Measurements from ENCODE around the gene PSME3. TPM values are rescaled to one million over a fixed set of nuclear protein-coding genes. Genes with fewer than 3 reads are reported as not detected.

Gene PSME3
- total and polyA plus RNA-seq, 2 of the 13 experiments (the other 11 are each of a cell fraction or from before 2014, with no cell fraction given): 66.3 to 135 TPM

GRCh38 chr17:42853968-42854790, 21.0 kb downstream of the PSME3 start (continued):
- TF ChIP-seq ZBTB39 (CRISPR knock-in tag; IDR thresholded peaks at IDR 0.05) (peak; percentile 21; the same call in 1 of the 2 replicates), NCOA2 (CRISPR knock-in tag; IDR thresholded peaks at IDR 0.05) (peak; percentile 30; the same call in 1 of the 2 replicates), ZNF839 (CRISPR knock-in tag; IDR thresholded peaks at IDR 0.05; ENCODE audit: borderline replicate concordance) (0 out of 2 replicates have a peak, but pooled peaks have one; percentile 61), NR2F1 (CRISPR knock-in tag; IDR thresholded peaks at IDR 0.05) (peak in 1 of 2 experiments; percentile 33; a peak in 1 of 4 replicates), RELA (CRISPR knock-in tag; IDR thresholded peaks at IDR 0.05) (0 out of 2 replicates have a peak, but pooled peaks have one; percentile 42), GPN1 (CRISPR knock-in tag; IDR thresholded peaks at IDR 0.05; ENCODE audit: borderline replicate concordance) (no peak), HMG20B (CRISPR knock-in tag; conservative IDR thresholded peaks at IDR 0.05) (0 out of 2 replicates have a peak, but pooled peaks have one; percentile 22), RXRB (CRISPR knock-in tag; IDR thresholded peaks at IDR 0.05; ENCODE audit: borderline replicate concordance) (peak; percentile 77), ZNF143 (CRISPR knock-in tag; IDR thresholded peaks at IDR 0.05) (0 out of 2 replicates have a peak, but pooled peaks have one; percentile 24), ZNF414 (CRISPR knock-in tag; IDR thresholded peaks at IDR 0.05) (peak; percentile 62; the same call in 1 of the 2 replicates), NBN (conservative IDR thresholded peaks at IDR 0.05) (no peak), GABPB1 (CRISPR knock-in tag; IDR thresholded peaks at IDR 0.05) (peak; percentile 81), ZSCAN22 (CRISPR knock-in tag; IDR thresholded peaks at IDR 0.05) (no peak), SP140L (CRISPR knock-in tag; IDR thresholded peaks at IDR 0.05; ENCODE audit: borderline replicate concordance) (no peak), HOXA7 (CRISPR knock-in tag; IDR thresholded peaks at IDR 0.05) (no peak), ZNF44 (CRISPR knock-in tag; IDR thresholded peaks at IDR 0.05) (no peak), ZFP1 (CRISPR knock-in tag; IDR thresholded peaks at IDR 0.05) (peak; percentile 64; the same call in 1 of the 2 replicates), ETV6 (CRISPR knock-in tag; conservative IDR thresholded peaks at IDR 0.05) (no peak), MTF2 (CRISPR knock-in tag; IDR thresholded peaks at IDR 0.05; ENCODE audit: borderline replicate concordance) (no peak; the same call in 1 of the 2 replicates), TOPORS (CRISPR knock-in tag; IDR thresholded peaks at IDR 0.05) (no peak), HMG20A (CRISPR knock-in tag; IDR thresholded peaks at IDR 0.05; ENCODE audit: borderline replicate concordance) (peak; percentile 34; the same call in 1 of the 2 replicates), MZF1 (CRISPR knock-in tag; IDR thresholded peaks at IDR 0.05; ENCODE audit: borderline replicate concordance) (no peak), ZNF558 (CRISPR knock-in tag; IDR thresholded peaks at IDR 0.05; ENCODE audit: borderline replicate concordance) (no peak; the same call in 1 of the 2 replicates), ZBTB21 (CRISPR knock-in tag; IDR thresholded peaks at IDR 0.05) (no peak), ZNF350 (CRISPR knock-in tag; IDR thresholded peaks at IDR 0.05; ENCODE audit: borderline replicate concordance, low read depth) (peak; percentile 66)

Measured in HepG2 (cell line).